ENCODE measurements around the gene TBC1D32. TPM values are rescaled to one million over a fixed set of nuclear protein-coding genes. Genes with fewer than 3 reads are reported as not detected.

The TBC1D32 gene
- total and polyA plus RNA-seq, 2 donors (not counting 3 experiments of a cell fraction or from before 2014, with no cell fraction given) = 2.5 to 4.0 TPM

DNA sequence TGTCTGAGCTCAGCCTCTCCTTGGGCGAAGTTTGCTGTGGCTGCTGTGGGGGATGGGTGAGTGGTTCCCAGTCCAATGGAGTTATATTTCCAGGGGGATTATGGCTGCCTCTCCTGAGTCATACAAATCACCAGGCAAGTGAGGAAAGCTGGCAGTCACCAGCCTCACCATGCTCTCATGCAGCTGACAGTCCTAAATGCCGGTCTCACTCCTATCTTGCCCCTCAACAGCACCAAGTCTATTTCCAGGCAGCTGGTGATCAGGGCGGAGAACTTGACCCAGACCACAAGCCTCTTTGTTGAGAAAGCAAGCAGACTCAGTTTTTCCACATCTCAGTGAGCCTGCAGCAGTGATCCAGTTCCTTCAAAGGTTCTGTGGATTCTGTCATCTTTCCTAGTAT, 98.9 kb downstream of the TBC1D32 start:
- Histone ChIP-seq H3K4me1 (ENCODE audit: control insufficient read depth, extremely low read depth, insufficient read depth, low read length) (no peaks in the 10 kb centered on the region), H3K36me3 (ENCODE audit: control insufficient read depth in 2 of 2, extremely low read depth in 1 of 2, insufficient read depth in 2 of 2, low read length in 2 of 2) (no peaks in the 10 kb centered on the region), H2AFZ (ENCODE audit: low read depth, low read length) (no peak overlapping the region), H3K79me2 (ENCODE audit: control insufficient read depth, insufficient read depth, low read length) (no peaks in the 10 kb centered on the region), H3K4me2 (ENCODE audit: insufficient read depth, low read length) (no peak overlapping the region), H3K27ac (ENCODE audit: insufficient read depth, low read depth, low read length) (no peak overlapping the region), H3K9me1 (replicated peaks; ENCODE audit: control insufficient read depth, extremely low read depth, insufficient read depth, low read length) (no peaks in the 10 kb centered on the region), H3K27me3 (ENCODE audit: control insufficient read depth in 2 of 2, insufficient read depth in 2 of 2, low read length in 2 of 2) (no peaks in the 10 kb centered on the region), H3K4me3 (replicated peaks in 1 of 3; ENCODE audit: insufficient read depth in 1 of 3, low read depth in 1 of 3, low read length in 3 of 3) (no peak overlapping the region), H4K20me1 (replicated peaks; ENCODE audit: control insufficient read depth, extremely low read depth, insufficient read depth, low read length) (no peaks in the 10 kb centered on the region), H3K9me3 (replicated peaks; ENCODE audit: control insufficient read depth, insufficient read depth, low read length) (no peaks in the 10 kb centered on the region), H3K9ac (replicated peaks; ENCODE audit: extremely low read depth, insufficient read depth, low read length) (no peak overlapping the region)
- BruUV-seq (replicated peaks) = no TSS peak
- dilution Hi-C loops (cut with MboI; ENCODE audit: extremely low pct_ligation_motif_present, low sequenced_read_pairs) = no loop called here
- TF ChIP-seq FOS (IDR thresholded peaks at IDR 0.05; ENCODE audit: borderline replicate concordance, insufficient read depth, low read length) (no peak), POLR2AphosphoS5 (IDR thresholded peaks at IDR 0.05; ENCODE audit: insufficient read depth, low read depth, low read length) (no peak), GATA2 (IDR thresholded peaks at IDR 0.05; ENCODE audit: insufficient read depth, insufficient read length, low read depth, low read length) (no peak), MYC (IDR thresholded peaks at IDR 0.05; ENCODE audit: low read depth, low read length) (no peak)
- TF ChIP-seq, protein P1, sequence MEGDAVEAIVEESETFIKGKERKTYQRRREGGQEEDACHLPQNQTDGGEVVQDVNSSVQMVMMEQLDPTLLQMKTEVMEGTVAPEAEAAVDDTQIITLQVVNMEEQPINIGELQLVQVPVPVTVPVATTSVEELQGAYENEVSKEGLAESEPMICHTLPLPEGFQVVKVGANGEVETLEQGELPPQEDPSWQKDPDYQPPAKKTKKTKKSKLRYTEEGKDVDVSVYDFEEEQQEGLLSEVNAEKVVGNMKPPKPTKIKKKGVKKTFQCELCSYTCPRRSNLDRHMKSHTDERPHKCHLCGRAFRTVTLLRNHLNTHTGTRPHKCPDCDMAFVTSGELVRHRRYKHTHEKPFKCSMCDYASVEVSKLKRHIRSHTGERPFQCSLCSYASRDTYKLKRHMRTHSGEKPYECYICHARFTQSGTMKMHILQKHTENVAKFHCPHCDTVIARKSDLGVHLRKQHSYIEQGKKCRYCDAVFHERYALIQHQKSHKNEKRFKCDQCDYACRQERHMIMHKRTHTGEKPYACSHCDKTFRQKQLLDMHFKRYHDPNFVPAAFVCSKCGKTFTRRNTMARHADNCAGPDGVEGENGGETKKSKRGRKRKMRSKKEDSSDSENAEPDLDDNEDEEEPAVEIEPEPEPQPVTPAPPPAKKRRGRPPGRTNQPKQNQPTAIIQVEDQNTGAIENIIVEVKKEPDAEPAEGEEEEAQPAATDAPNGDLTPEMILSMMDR (IDR thresholded peaks at IDR 0.05; ENCODE audit: extremely low read depth in 1 of 2, insufficient read depth in 1 of 2, low read depth in 1 of 2, low read length in 2 of 2) = no peak
- FAIRE-seq = no peak
- intact Hi-C loops (cut with micrococcal nuclease) = no loop called here
- ChIA-PET POLR2A (no interaction called here), CTCF (no interaction called here)
- DNase-seq (ENCODE audit: low read depth, low spot score) = no peak

DNA sequence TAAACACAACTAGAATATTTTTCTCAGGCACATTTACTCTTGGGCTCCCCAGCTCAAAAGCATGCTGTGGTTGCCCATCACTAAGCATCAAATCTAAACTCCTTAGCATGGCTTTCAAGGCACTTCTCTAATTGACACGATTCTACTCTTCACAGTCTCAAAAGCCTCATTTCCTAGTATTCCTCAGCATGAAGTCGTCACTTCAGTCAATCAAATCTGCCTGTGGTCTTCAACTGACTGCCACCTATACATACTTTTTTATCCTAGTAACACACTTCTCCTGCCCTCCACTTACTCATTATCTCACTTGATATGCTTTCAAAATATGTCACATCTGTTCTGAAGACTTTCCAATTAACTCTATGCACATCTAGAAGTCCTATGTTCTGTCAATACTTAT, 110.3 kb downstream of the TBC1D32 start:
- TF ChIP-seq, protein P2, sequence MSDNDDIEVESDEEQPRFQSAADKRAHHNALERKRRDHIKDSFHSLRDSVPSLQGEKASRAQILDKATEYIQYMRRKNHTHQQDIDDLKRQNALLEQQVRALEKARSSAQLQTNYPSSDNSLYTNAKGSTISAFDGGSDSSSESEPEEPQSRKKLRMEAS (IDR thresholded peaks at IDR 0.05; ENCODE audit: insufficient read depth, insufficient read length) = no peak
- TF ChIP-seq EZH2 (IDR thresholded peaks at IDR 0.05; ENCODE audit: borderline replicate concordance, low read depth, low read length, severe bottlenecking) (no peak), JUN (IDR thresholded peaks at IDR 0.05; ENCODE audit: borderline replicate concordance, insufficient read depth, insufficient read length, low read depth) (no peak), GATA2 (IDR thresholded peaks at IDR 0.05; ENCODE audit: insufficient read depth, insufficient read length, low read depth, low read length) (no peak), FOS (IDR thresholded peaks at IDR 0.05; ENCODE audit: borderline replicate concordance, insufficient read depth, low read length) (no peak), MYC (IDR thresholded peaks at IDR 0.05; ENCODE audit: low read depth, low read length) (no peak), POLR2AphosphoS5 (IDR thresholded peaks at IDR 0.05; ENCODE audit: insufficient read depth, low read depth, low read length) (no peak), POLR2A (IDR thresholded peaks at IDR 0.05; ENCODE audit: low read depth, low read length) (no peak)
- TF ChIP-seq, protein P1 (IDR thresholded peaks at IDR 0.05; ENCODE audit: extremely low read depth in 1 of 2, insufficient read depth in 1 of 2, low read depth in 1 of 2, low read length in 2 of 2) = no peak
- dilution Hi-C loops (cut with MboI; ENCODE audit: extremely low pct_ligation_motif_present, low sequenced_read_pairs) = no loop called here
- FAIRE-seq (no peak), DNase-seq (ENCODE audit: low read depth, low spot score) (no peak)
- no peaks in the 10 kb centered on the region for H3K9me1 ChIP-seq (replicated peaks; ENCODE audit: control insufficient read depth, extremely low read depth, insufficient read depth, low read length)
- H3K4me1 ChIP-seq (ENCODE audit: control insufficient read depth, extremely low read depth, insufficient read depth, low read length) = no peaks in the 10 kb centered on the region
- H3K4me3 ChIP-seq (replicated peaks in 1 of 3; ENCODE audit: insufficient read depth in 1 of 3, low read depth in 1 of 3, low read length in 3 of 3) = no peak overlapping the region
- no TSS peak for BruUV-seq (replicated peaks)
- H2AFZ ChIP-seq (ENCODE audit: low read depth, low read length) = no peak overlapping the region
- no peaks in the 10 kb centered on the region for H3K79me2 ChIP-seq (ENCODE audit: control insufficient read depth, insufficient read depth, low read length)
- CTCF ChIA-PET = interaction anchor here (0.7 to 1.4 kb wide), 3 partner anchors 23 to 168 kb away, joined by 4 read pairs; no protein-coding TSS in a partner anchor
- H3K27ac ChIP-seq (ENCODE audit: insufficient read depth, low read depth, low read length) = no peak overlapping the region
- no peaks in the 10 kb centered on the region for H3K36me3 ChIP-seq (ENCODE audit: control insufficient read depth in 2 of 2, extremely low read depth in 1 of 2, insufficient read depth in 2 of 2, low read length in 2 of 2)
- intact Hi-C loops (cut with micrococcal nuclease) = no loop called here
- POLR2A ChIA-PET = no interaction called here
- no peak overlapping the region for H3K9ac ChIP-seq (replicated peaks; ENCODE audit: extremely low read depth, insufficient read depth, low read length)
- no peak overlapping the region for H3K4me2 ChIP-seq (ENCODE audit: insufficient read depth, low read length)
- H4K20me1 ChIP-seq (replicated peaks; ENCODE audit: control insufficient read depth, extremely low read depth, insufficient read depth, low read length) = no peaks in the 10 kb centered on the region
- no peaks in the 10 kb centered on the region for H3K27me3 ChIP-seq (ENCODE audit: control insufficient read depth in 2 of 2, insufficient read depth in 2 of 2, low read length in 2 of 2)
- H3K9me3 ChIP-seq (replicated peaks; ENCODE audit: control insufficient read depth, insufficient read depth, low read length) = no peaks in the 10 kb centered on the region

All from endothelial cell of umbilical vein (primary cell).